Measurements from ENCODE around the gene FOXP1.

FOXP1 gene

DNA sequence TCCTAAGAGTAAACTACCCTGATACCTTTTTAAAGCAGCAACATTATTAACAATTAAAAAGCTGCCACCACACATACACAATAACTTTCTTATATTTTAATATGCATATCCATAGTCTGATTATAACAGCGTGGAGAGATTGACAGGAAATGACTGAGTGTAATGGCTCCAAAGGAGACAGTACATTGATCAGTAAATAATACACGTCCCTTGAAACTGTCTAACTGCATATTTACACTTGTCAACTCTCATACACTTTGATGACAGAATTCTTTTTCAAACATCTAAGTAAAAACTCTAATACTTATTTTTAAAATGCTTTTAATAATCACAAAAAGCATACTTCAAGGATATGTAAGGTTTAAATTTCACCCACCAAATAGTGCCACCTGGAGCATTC is 99.5 kb downstream of the FOXP1 start:
- POLR2A ChIA-PET: no interaction called here
- TF ChIP-seq BHLHE40 (IDR thresholded peaks at IDR 0.05; ENCODE audit: borderline replicate concordance) (no peak), TARDBP (IDR thresholded peaks at IDR 0.05) (no peak), HDGF (IDR thresholded peaks at IDR 0.05; ENCODE audit: borderline replicate concordance) (no peak), ARNT (IDR thresholded peaks at IDR 0.05) (no peak), SP1 (IDR thresholded peaks at IDR 0.05) (no peak), NFRKB (IDR thresholded peaks at IDR 0.05) (no peak), FOXA1 (IDR thresholded peaks at IDR 0.05) (no peak), ELF4 (IDR thresholded peaks at IDR 0.05) (no peak), L3MBTL2 (conservative IDR thresholded peaks at IDR 0.05) (no peak), LEF1 (IDR thresholded peaks at IDR 0.05; ENCODE audit: borderline replicate concordance) (no peak), CTBP1 (IDR thresholded peaks at IDR 0.05; ENCODE audit: borderline replicate concordance) (no peak), ZNF384 (IDR thresholded peaks at IDR 0.05) (no peak), SUZ12 (IDR thresholded peaks at IDR 0.05) (no peak), FOXK2 (IDR thresholded peaks at IDR 0.05) (no peak), FOXM1 (IDR thresholded peaks at IDR 0.05; ENCODE audit: borderline replicate concordance) (no peak)
- TF ChIP-seq, protein P1, sequence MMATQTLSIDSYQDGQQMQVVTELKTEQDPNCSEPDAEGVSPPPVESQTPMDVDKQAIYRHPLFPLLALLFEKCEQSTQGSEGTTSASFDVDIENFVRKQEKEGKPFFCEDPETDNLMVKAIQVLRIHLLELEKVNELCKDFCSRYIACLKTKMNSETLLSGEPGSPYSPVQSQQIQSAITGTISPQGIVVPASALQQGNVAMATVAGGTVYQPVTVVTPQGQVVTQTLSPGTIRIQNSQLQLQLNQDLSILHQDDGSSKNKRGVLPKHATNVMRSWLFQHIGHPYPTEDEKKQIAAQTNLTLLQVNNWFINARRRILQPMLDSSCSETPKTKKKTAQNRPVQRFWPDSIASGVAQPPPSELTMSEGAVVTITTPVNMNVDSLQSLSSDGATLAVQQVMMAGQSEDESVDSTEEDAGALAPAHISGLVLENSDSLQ (IDR thresholded peaks at IDR 0.05): no peak
- CTCF ChIA-PET: no interaction called here
- no peak for DNase-seq (ENCODE audit: extremely low spot score)

GRCh38 chr3:71482771-71483170 is 100.8 kb downstream of the FOXP1 start:
- no peak for TF ChIP-seq SUZ12 (IDR thresholded peaks at IDR 0.05)
- no peak for TF ChIP-seq FOXK2 (IDR thresholded peaks at IDR 0.05)
- TF ChIP-seq SP1 (IDR thresholded peaks at IDR 0.05): no peak
- TF ChIP-seq L3MBTL2 (conservative IDR thresholded peaks at IDR 0.05): no peak
- no peak for TF ChIP-seq HDGF (IDR thresholded peaks at IDR 0.05; ENCODE audit: borderline replicate concordance)
- TF ChIP-seq FOXA1 (IDR thresholded peaks at IDR 0.05): no peak
- TF ChIP-seq BHLHE40 (IDR thresholded peaks at IDR 0.05; ENCODE audit: borderline replicate concordance): no peak
- no peak for TF ChIP-seq TARDBP (IDR thresholded peaks at IDR 0.05)
- TF ChIP-seq FOXM1 (IDR thresholded peaks at IDR 0.05; ENCODE audit: borderline replicate concordance): no peak
- TF ChIP-seq NFRKB (IDR thresholded peaks at IDR 0.05): no peak
- TF ChIP-seq CTBP1 (IDR thresholded peaks at IDR 0.05; ENCODE audit: borderline replicate concordance): no peak
- no peak for TF ChIP-seq LEF1 (IDR thresholded peaks at IDR 0.05; ENCODE audit: borderline replicate concordance)
- TF ChIP-seq, protein P1 (IDR thresholded peaks at IDR 0.05): no peak
- no peak for TF ChIP-seq ZNF384 (IDR thresholded peaks at IDR 0.05)
- TF ChIP-seq ARNT (IDR thresholded peaks at IDR 0.05): no peak
- no peak for TF ChIP-seq ELF4 (IDR thresholded peaks at IDR 0.05)
- ChIA-PET CTCF (no interaction called here), POLR2A (no interaction called here)
- DNase-seq (ENCODE audit: extremely low spot score): no peak

DNA sequence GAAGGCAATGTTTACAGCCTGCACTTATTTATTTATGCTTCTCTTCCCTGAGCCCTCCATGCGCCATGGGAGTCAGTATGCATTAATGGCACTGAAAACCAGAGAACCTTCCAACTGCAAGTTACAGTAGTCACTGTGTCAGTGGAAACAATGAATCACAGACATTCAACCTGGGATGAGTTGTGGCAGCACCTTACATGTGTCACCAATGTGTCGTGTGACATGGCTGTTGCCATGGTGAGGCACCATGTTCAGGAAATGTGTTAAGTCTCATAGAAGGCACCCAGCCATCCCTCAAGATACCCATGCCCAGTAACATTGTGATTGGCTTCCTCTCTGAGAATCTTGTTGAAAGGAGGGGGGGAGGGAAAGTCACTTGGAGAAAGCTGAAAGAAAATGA is 105.0 kb downstream of the FOXP1 start:
- ChIA-PET POLR2A (no interaction called here), CTCF (no interaction called here)
- DNase-seq (ENCODE audit: extremely low spot score): no peak
- no peak for TF ChIP-seq ARNT (IDR thresholded peaks at IDR 0.05)
- TF ChIP-seq SP1 (IDR thresholded peaks at IDR 0.05): no peak
- TF ChIP-seq HDGF (IDR thresholded peaks at IDR 0.05; ENCODE audit: borderline replicate concordance): no peak
- TF ChIP-seq LEF1 (IDR thresholded peaks at IDR 0.05; ENCODE audit: borderline replicate concordance): no peak
- no peak for TF ChIP-seq BHLHE40 (IDR thresholded peaks at IDR 0.05; ENCODE audit: borderline replicate concordance)
- TF ChIP-seq FOXA1 (IDR thresholded peaks at IDR 0.05): no peak
- no peak for TF ChIP-seq ELF4 (IDR thresholded peaks at IDR 0.05)
- no peak for TF ChIP-seq FOXK2 (IDR thresholded peaks at IDR 0.05)
- no peak for TF ChIP-seq NFRKB (IDR thresholded peaks at IDR 0.05)
- no peak for TF ChIP-seq FOXM1 (IDR thresholded peaks at IDR 0.05; ENCODE audit: borderline replicate concordance)
- TF ChIP-seq TARDBP (IDR thresholded peaks at IDR 0.05): no peak
- TF ChIP-seq ZNF384 (IDR thresholded peaks at IDR 0.05): no peak
- TF ChIP-seq, protein P1 (IDR thresholded peaks at IDR 0.05): no peak
- TF ChIP-seq L3MBTL2 (conservative IDR thresholded peaks at IDR 0.05): no peak
- TF ChIP-seq CTBP1 (IDR thresholded peaks at IDR 0.05; ENCODE audit: borderline replicate concordance): no peak
- TF ChIP-seq SUZ12 (IDR thresholded peaks at IDR 0.05): no peak

DNA sequence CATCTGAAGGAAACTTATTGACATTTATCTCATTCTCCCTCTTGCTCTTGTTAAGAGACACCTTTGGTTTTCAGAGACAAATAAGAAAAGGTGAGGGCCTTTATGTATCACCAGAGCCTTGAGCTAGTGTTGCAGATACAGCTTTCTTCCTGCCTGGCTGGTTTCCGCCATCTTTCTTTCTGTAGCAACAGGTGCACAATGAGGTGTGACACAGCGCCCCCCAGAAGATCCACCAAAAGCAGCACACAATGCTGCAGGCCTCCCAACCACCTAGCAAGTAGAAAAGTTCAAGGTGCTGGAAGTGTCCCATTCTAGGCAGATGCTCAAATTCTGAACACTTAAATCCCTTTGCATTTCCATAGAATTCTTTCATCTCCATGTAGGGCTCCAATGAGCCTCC is 106.6 kb downstream of the FOXP1 start:
- POLR2A ChIA-PET: no interaction called here
- no peak for TF ChIP-seq NFRKB (IDR thresholded peaks at IDR 0.05)
- no peak for TF ChIP-seq ARNT (IDR thresholded peaks at IDR 0.05)
- no peak for TF ChIP-seq L3MBTL2 (conservative IDR thresholded peaks at IDR 0.05)
- no peak for TF ChIP-seq HDGF (IDR thresholded peaks at IDR 0.05; ENCODE audit: borderline replicate concordance)
- no peak for TF ChIP-seq FOXM1 (IDR thresholded peaks at IDR 0.05; ENCODE audit: borderline replicate concordance)
- no peak for TF ChIP-seq CTBP1 (IDR thresholded peaks at IDR 0.05; ENCODE audit: borderline replicate concordance)
- TF ChIP-seq TARDBP (IDR thresholded peaks at IDR 0.05): no peak
- TF ChIP-seq, protein P1 (IDR thresholded peaks at IDR 0.05): no peak
- TF ChIP-seq LEF1 (IDR thresholded peaks at IDR 0.05; ENCODE audit: borderline replicate concordance): no peak
- no peak for TF ChIP-seq BHLHE40 (IDR thresholded peaks at IDR 0.05; ENCODE audit: borderline replicate concordance)
- no peak for TF ChIP-seq FOXA1 (IDR thresholded peaks at IDR 0.05)
- TF ChIP-seq ELF4 (IDR thresholded peaks at IDR 0.05): no peak
- TF ChIP-seq FOXK2 (IDR thresholded peaks at IDR 0.05): no peak
- no peak for TF ChIP-seq SP1 (IDR thresholded peaks at IDR 0.05)
- no peak for TF ChIP-seq SUZ12 (IDR thresholded peaks at IDR 0.05)
- DNase-seq (ENCODE audit: extremely low spot score): no peak
- CTCF ChIA-PET: no interaction called here

DNA sequence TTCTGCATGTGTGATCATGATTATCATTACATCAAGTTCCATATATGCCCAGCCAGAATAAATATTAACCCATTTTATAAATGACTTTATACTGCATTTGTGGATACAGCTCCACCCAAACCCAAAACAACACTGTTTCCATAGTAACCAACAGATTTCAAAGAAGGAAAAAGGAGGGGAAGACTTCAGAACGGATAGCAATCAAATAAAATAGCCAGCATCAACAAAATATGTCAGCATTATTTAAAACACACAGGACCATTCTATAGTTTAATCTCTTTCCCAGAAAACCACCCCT is 114.4 kb downstream of the FOXP1 start:
- ChIA-PET CTCF (interaction anchor here (1.1 kb wide), 1 partner anchor 13 kb away, joined by 3 read pairs; no protein-coding TSS in a partner anchor), POLR2A (no interaction called here)
- DNase-seq (ENCODE audit: extremely low spot score): no peak
- TF ChIP-seq FOXM1 (IDR thresholded peaks at IDR 0.05; ENCODE audit: borderline replicate concordance) (no peak), ELF4 (IDR thresholded peaks at IDR 0.05) (no peak), TARDBP (IDR thresholded peaks at IDR 0.05) (no peak), LEF1 (IDR thresholded peaks at IDR 0.05; ENCODE audit: borderline replicate concordance) (no peak), HDGF (IDR thresholded peaks at IDR 0.05; ENCODE audit: borderline replicate concordance) (no peak), ZNF384 (IDR thresholded peaks at IDR 0.05) (no peak), SUZ12 (IDR thresholded peaks at IDR 0.05) (no peak)

All from HEK293T (cell line).